EH (cell line): ENCODE results near the gene MSL3B.

Experiments
- DNase-seq: peaks from one replicate; pipeline ENCODE4 v3.0.0-alpha.2; 2015; ENCODE audit warnings: low read depth

The MSL3B gene

DNA sequence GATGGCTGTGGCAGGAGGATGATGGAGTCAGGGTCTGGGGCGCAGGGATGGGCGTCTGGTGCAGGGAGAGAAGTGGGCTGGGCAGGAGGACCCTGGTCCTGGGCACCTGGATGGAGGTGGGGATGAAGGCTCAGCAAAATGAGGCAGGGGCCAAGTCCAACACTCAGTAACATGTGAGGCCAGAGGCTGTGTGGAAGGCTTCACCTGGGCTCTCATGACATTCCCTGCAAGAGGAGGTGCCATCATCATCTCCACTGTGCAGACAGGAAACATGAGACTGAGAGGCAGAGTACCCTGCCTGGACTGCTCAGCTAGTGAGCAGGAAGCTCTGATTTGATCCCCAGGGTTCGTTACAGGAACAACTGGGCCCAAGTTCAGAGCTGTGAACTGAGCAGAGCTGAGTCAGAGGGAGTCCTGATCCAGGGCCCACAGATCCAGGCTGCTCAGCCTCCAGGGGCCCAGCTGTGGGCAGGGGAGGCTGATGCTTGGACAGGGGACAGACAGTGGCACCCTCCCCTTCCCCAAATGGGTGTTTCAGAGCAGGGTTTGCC is 50.8 kb downstream of the MSL3B start:
- peak; percentile 40 for DNase-seq

DNA sequence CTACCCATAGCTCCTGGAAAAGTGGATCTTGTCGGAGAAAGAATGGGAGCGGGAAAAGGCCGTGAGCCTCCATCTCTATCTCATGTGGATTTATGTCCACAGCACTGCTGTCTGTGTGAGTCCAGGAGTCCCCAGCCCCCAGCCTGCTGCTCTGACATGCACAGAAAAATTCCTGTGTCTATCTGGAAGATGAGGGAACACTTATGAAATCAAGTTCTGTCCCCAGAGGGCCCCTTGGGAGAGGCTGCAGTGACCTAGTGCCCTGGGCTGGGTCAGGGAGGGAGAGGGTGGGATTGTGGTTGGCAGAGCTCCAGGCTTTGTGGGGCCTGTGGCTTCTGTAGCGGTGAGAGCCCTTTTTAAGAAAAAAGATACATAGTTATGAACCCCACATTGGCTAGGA is 51.4 kb downstream of the MSL3B start:
- peak; percentile 25 for DNase-seq

DNA sequence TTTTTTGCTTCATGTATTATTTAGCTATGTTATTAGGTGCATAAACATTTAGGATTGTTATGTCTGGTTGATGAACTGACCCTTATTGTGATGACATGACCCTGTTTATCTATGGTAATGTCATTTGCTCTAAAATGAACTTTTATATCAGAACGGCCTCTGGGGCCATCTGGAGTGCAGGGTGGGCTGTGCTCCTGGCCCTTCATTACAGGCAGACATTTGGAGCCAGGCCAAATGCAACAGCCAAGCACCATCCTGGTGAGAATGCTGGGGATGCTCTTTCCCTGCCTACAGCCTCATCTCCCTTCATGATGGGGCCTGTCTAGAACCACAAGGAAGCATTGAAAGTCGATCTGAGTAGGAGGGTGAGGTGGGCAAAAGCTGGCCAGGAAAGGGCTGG is 51.9 kb downstream of the MSL3B start:
- DNase-seq: peak; percentile 15

DNA sequence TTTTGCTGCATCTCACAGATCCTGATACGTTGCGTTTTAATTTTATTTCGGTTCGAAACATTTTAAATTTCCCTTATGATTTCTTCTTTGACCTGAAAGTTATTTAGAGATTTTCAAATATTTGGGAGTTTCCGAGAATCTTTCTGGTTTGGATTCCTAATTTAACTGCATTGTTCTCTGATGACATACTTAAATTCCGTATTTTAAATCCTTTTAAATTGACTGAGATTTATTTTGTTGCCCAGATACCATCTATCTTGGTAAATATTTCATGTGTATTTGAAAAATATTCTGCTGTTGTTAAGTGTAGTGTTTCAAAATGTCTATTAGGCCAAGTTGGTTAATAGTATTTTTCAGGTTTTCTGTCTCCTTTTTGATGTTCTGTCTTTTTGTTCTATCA is 52.3 kb downstream of the MSL3B start:
- peak; percentile 55 for DNase-seq
